Measurements from ENCODE around the gene HPCAL1. TPM values are rescaled to one million over a fixed set of nuclear protein-coding genes. Genes with fewer than 3 reads are reported as not detected.

The HPCAL1 gene
- total and polyA plus RNA-seq, 2 donors (not counting 1 experiment from before 2014, with no cell fraction given), result 60.3 to 65.1 TPM

GRCh38 chr2:10359246-10359645 lies 56.5 kb downstream of the HPCAL1 start:
- H3K4me3 ChIP-seq (ENCODE audit: control extremely low read depth in 1 of 5, extremely low read depth in 1 of 5, insufficient read depth in 1 of 5, low read depth in 2 of 5, low read length in 4 of 5), result no peak overlapping the region
- no peak for TF ChIP-seq EZH2 (IDR thresholded peaks at IDR 0.05; ENCODE audit: borderline replicate concordance, insufficient read depth, low read depth, low read length, poor library complexity, severe bottlenecking)
- TF ChIP-seq CTCF (IDR thresholded peaks at IDR 0.05), result no peak

DNA sequence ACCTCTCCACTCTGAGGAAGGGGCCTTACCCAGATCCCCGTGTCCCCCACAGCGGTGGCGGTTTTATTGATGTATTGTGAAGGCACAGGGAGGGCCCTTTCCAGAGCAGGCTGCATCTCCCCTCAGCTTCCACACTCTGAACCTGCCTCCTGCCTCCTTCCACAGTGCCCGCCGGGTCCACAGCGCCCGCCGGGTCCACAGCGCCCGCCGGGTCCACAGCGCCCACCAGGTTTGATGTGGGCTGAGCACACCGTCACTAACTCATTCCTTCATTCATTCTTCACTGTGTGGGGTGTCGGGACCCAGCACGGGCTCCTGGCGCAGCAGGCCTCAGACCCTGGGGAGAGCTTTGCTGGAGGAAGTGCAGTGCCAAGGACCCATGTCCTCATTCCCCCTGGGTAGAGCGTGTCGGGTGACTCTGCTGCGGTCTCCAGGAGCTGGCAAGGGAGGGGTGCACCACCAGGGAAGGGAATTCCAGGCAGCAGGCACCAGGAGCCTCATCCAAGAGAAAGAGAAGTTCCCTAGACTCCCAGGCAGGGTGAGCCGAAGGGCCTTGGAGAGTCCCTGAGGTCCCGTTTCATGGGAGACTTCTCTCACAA lies 57.1 kb downstream of the HPCAL1 start:
- peaks cover 0 to 18% of the 10 kb centered on the region in 2 experiments for H3K36me3 ChIP-seq (replicated peaks in 1 of 2; ENCODE audit: control extremely low read depth in 1 of 2, control insufficient read depth in 1 of 2, extremely low read depth in 1 of 2, insufficient read depth in 2 of 2, low read length in 1 of 2)
- DNase-seq, result no peak
- Mint-ChIP-seq H3K4me1 (peaks cover 14% of the 10 kb centered on the region), H3K27me3 (no peaks in the 10 kb centered on the region), H3K4me3 (no peak overlapping the region), H3K9me3 (ENCODE audit: insufficient read depth) (no peaks in the 10 kb centered on the region), H3K27ac (no peak overlapping the region)
- TF ChIP-seq EZH2 (IDR thresholded peaks at IDR 0.05; ENCODE audit: borderline replicate concordance, insufficient read depth, low read depth, low read length, poor library complexity, severe bottlenecking) (no peak), CTCF (IDR thresholded peaks at IDR 0.05) (no peak)
- POLR2A ChIA-PET, result no interaction called here
- no peaks in the 10 kb centered on the region for H3K9me3 ChIP-seq (ENCODE audit: control extremely low read depth in 1 of 3, control insufficient read depth in 2 of 3, insufficient read depth in 1 of 3, low read length in 2 of 3)
- peaks cover 88% of the 10 kb centered on the region for H3K79me2 ChIP-seq (ENCODE audit: control insufficient read depth, insufficient read depth, low read length)
- intact Hi-C loops (cut with micrococcal nuclease), result no loop called here
- no peak overlapping the region for H3K27ac ChIP-seq (ENCODE audit: low read length in 2 of 2)
- H4K20me1 ChIP-seq (ENCODE audit: control insufficient read depth, insufficient read depth, low read length, poor library complexity, severe bottlenecking), result peaks cover 69% of the 10 kb centered on the region
- CTCF ChIA-PET, result no interaction called here
- no peak overlapping the region for H3K4me2 ChIP-seq (replicated peaks; ENCODE audit: low read depth, low read length, poor library complexity, severe bottlenecking)
- H2AFZ ChIP-seq (ENCODE audit: insufficient read depth, low read depth, low read length, poor library complexity, severe bottlenecking), result no peak overlapping the region
- no peak overlapping the region for H3K9ac ChIP-seq (ENCODE audit: low read length)
- 96% methylated on average over 8 of the region's 21 CpGs for WGBS (ENCODE audit: insufficient coverage)
- no peak overlapping the region for H3K4me3 ChIP-seq (ENCODE audit: control extremely low read depth in 1 of 5, extremely low read depth in 1 of 5, insufficient read depth in 1 of 5, low read depth in 2 of 5, low read length in 4 of 5)
- no peak for ATAC-seq (ENCODE audit: low read depth)
- H3K4me1 ChIP-seq (ENCODE audit: control insufficient read depth in 2 of 2, insufficient read depth in 2 of 2, low read length in 2 of 2), result no peaks in the 10 kb centered on the region
- no peaks in the 10 kb centered on the region for H3K27me3 ChIP-seq (replicated peaks in 1 of 4; ENCODE audit: control extremely low read depth in 1 of 4, control insufficient read depth in 3 of 4, insufficient read depth in 4 of 4, low read length in 3 of 4)

More at GRCh38 chr2:10359246-10359645, 56.5 kb downstream of the HPCAL1 start:
- H3K27me3 ChIP-seq (replicated peaks in 1 of 4; ENCODE audit: control extremely low read depth in 1 of 4, control insufficient read depth in 3 of 4, insufficient read depth in 4 of 4, low read length in 3 of 4), result no peaks in the 10 kb centered on the region
- no peak overlapping the region for H3K9ac ChIP-seq (ENCODE audit: low read length)
- H3K27ac Mint-ChIP-seq, result no peak overlapping the region
- ATAC-seq (ENCODE audit: low read depth) (no peak), DNase-seq (no peak)
- intact Hi-C loops (cut with micrococcal nuclease), result no loop called here
- 98% methylated on average over 6 of the region's 8 CpGs for WGBS (ENCODE audit: insufficient coverage)
- H3K9me3 Mint-ChIP-seq (ENCODE audit: insufficient read depth), result no peaks in the 10 kb centered on the region
- H2AFZ ChIP-seq (ENCODE audit: insufficient read depth, low read depth, low read length, poor library complexity, severe bottlenecking), result no peak overlapping the region
- H3K9me3 ChIP-seq (ENCODE audit: control extremely low read depth in 1 of 3, control insufficient read depth in 2 of 3, insufficient read depth in 1 of 3, low read length in 2 of 3), result no peaks in the 10 kb centered on the region
- H3K4me1 ChIP-seq (ENCODE audit: control insufficient read depth in 2 of 2, insufficient read depth in 2 of 2, low read length in 2 of 2), result no peaks in the 10 kb centered on the region
- H3K27me3 Mint-ChIP-seq, result no peaks in the 10 kb centered on the region
- ChIA-PET CTCF (no interaction called here), POLR2A (no interaction called here)
- peaks cover 88% of the 10 kb centered on the region for H3K79me2 ChIP-seq (ENCODE audit: control insufficient read depth, insufficient read depth, low read length)
- H3K4me3 Mint-ChIP-seq, result no peak overlapping the region
- peaks cover 13% of the 10 kb centered on the region for H3K4me1 Mint-ChIP-seq
- no peak overlapping the region for H3K27ac ChIP-seq (ENCODE audit: low read length in 2 of 2)
- H3K4me2 ChIP-seq (replicated peaks; ENCODE audit: low read depth, low read length, poor library complexity, severe bottlenecking), result no peak overlapping the region
- peaks cover 63% of the 10 kb centered on the region for H4K20me1 ChIP-seq (ENCODE audit: control insufficient read depth, insufficient read depth, low read length, poor library complexity, severe bottlenecking)
- H3K36me3 ChIP-seq (replicated peaks in 1 of 2; ENCODE audit: control extremely low read depth in 1 of 2, control insufficient read depth in 1 of 2, extremely low read depth in 1 of 2, insufficient read depth in 2 of 2, low read length in 1 of 2), result peaks cover 0 to 22% of the 10 kb centered on the region in 2 experiments
